Mucosa of stomach (tissue), 1 donor: Measurements from ENCODE around the gene KRTAP20-4.

Source experiments
- H3K27me3 ChIP-seq: one replicate; pipeline ENCODE4 v1.7.0; 2013; ENCODE audit warnings: mild to moderate bottlenecking, low read length; ENCODE audit not compliant: control insufficient read depth, insufficient read depth
- H3K36me3 ChIP-seq: one replicate; pipeline ENCODE4 v1.7.0; 2013; ENCODE audit warnings: low read length; ENCODE audit not compliant: control insufficient read depth, insufficient read depth
- H3K4me1 ChIP-seq: one replicate; pipeline ENCODE4 v1.7.0; 2013; ENCODE audit warnings: mild to moderate bottlenecking, low read length; ENCODE audit not compliant: control insufficient read depth, insufficient read depth
- H3K4me3 ChIP-seq: one replicate; pipeline ENCODE4 v1.7.0; 2013; ENCODE audit warnings: low read length
- H3K9ac ChIP-seq: one replicate; pipeline ENCODE4 v1.7.0; 2013; ENCODE audit warnings: mild to moderate bottlenecking, low read length, moderate library complexity
- H3K9me3 ChIP-seq: one replicate; pipeline ENCODE4 v1.7.0; 2013; ENCODE audit warnings: mild to moderate bottlenecking, low read length, moderate library complexity; ENCODE audit not compliant: control insufficient read depth
- donor health status: Pancreatic carcinoma.

The KRTAP20-4 gene

GRCh38 chr21:30616125-30616524 lies 4.3 kb upstream of the KRTAP20-4 start, which contains the start of gene KRTAP20-1:
Gene KRTAP20-1 (plus strand): TSS chr21:30616425. CDS start chr21:30616455, 30 bp downstream.
- H3K36me3 ChIP-seq, result no peaks in the 10 kb centered on the region
- no peaks in the 10 kb centered on the region for H3K4me1 ChIP-seq
- H3K9me3 ChIP-seq, result no peaks in the 10 kb centered on the region
- H3K27me3 ChIP-seq, result no peaks in the 10 kb centered on the region
- H3K4me3 ChIP-seq, result no peak within 1 kb of the TSS
- no peak within 1 kb of the TSS for H3K9ac ChIP-seq

GRCh38 chr21:30620080-30620479 lies 347 bp upstream of the KRTAP20-4 start:
- no peak overlapping the region for H3K9ac ChIP-seq
- H3K4me3 ChIP-seq, result no peak overlapping the region
- no peaks in the 10 kb centered on the region for H3K36me3 ChIP-seq
- no peaks in the 10 kb centered on the region for H3K9me3 ChIP-seq
- no peaks in the 10 kb centered on the region for H3K4me1 ChIP-seq
- no peaks in the 10 kb centered on the region for H3K27me3 ChIP-seq

- Histone ChIP-seq H3K9me3 (no peaks in the 10 kb centered on the region), H3K36me3 (no peaks in the 10 kb centered on the region), H3K4me1 (no peaks in the 10 kb centered on the region), H3K27me3 (no peaks in the 10 kb centered on the region), H3K9ac (no peak overlapping the region), H3K4me3 (no peak overlapping the region)
Observed at GRCh38 chr21:30623362-30623761, 2.9 kb downstream of the KRTAP20-4 start.

- Histone ChIP-seq H3K4me3 (no peak overlapping the region), H3K36me3 (no peaks in the 10 kb centered on the region), H3K27me3 (no peaks in the 10 kb centered on the region), H3K9ac (no peak overlapping the region), H3K4me1 (no peaks in the 10 kb centered on the region), H3K9me3 (no peaks in the 10 kb centered on the region)
Observed at GRCh38 chr21:30625449-30626165, 5.2 kb downstream of the KRTAP20-4 start.

GRCh38 chr21:30628109-30628508 lies 7.7 kb downstream of the KRTAP20-4 start:
- H3K4me1 ChIP-seq, result no peaks in the 10 kb centered on the region
- no peak overlapping the region for H3K4me3 ChIP-seq
- H3K27me3 ChIP-seq, result no peaks in the 10 kb centered on the region
- H3K9me3 ChIP-seq, result no peaks in the 10 kb centered on the region
- no peaks in the 10 kb centered on the region for H3K36me3 ChIP-seq
- H3K9ac ChIP-seq, result no peak overlapping the region

GRCh38 chr21:30629200-30629599 lies 8.8 kb downstream of the KRTAP20-4 start:
- H3K4me3 ChIP-seq, result no peak overlapping the region
- H3K27me3 ChIP-seq, result no peaks in the 10 kb centered on the region
- no peaks in the 10 kb centered on the region for H3K36me3 ChIP-seq
- H3K4me1 ChIP-seq, result no peaks in the 10 kb centered on the region
- no peaks in the 10 kb centered on the region for H3K9me3 ChIP-seq
- no peak overlapping the region for H3K9ac ChIP-seq

- Histone ChIP-seq H3K9ac (no peak within 1 kb of the TSS), H3K27me3 (no peaks in the 10 kb centered on the region), H3K9me3 (no peaks in the 10 kb centered on the region), H3K4me3 (no peak within 1 kb of the TSS), H3K4me1 (no peaks in the 10 kb centered on the region), H3K36me3 (no peaks in the 10 kb centered on the region)
Observed at GRCh38 chr21:30634906-30635305, 14.5 kb downstream of the KRTAP20-4 start, which contains the start of gene KRTAP20-2. Gene KRTAP20-2 (plus strand): TSS chr21:30635206. CDS start chr21:30635264, 58 bp downstream.

GRCh38 chr21:30638686-30639085 lies 18.3 kb downstream of the KRTAP20-4 start:
- H3K36me3 ChIP-seq, result no peaks in the 10 kb centered on the region
- no peaks in the 10 kb centered on the region for H3K4me1 ChIP-seq
- no peak overlapping the region for H3K9ac ChIP-seq
- H3K27me3 ChIP-seq, result no peaks in the 10 kb centered on the region
- no peaks in the 10 kb centered on the region for H3K9me3 ChIP-seq
- no peak overlapping the region for H3K4me3 ChIP-seq

GRCh38 chr21:30642564-30642963 lies 22.1 kb downstream of the KRTAP20-4 start, which contains the start of gene KRTAP20-3:
Gene KRTAP20-3 (plus strand): TSS chr21:30642864.
- no peaks in the 10 kb centered on the region for H3K27me3 ChIP-seq
- H3K36me3 ChIP-seq, result no peaks in the 10 kb centered on the region
- H3K9me3 ChIP-seq, result no peaks in the 10 kb centered on the region
- no peaks in the 10 kb centered on the region for H3K4me1 ChIP-seq
- no peak within 1 kb of the TSS for H3K9ac ChIP-seq
- no peak within 1 kb of the TSS for H3K4me3 ChIP-seq

- H3K27me3 ChIP-seq, result no peaks in the 10 kb centered on the region
- H3K4me3 ChIP-seq, result no peak overlapping the region
- H3K36me3 ChIP-seq, result no peaks in the 10 kb centered on the region
- no peak overlapping the region for H3K9ac ChIP-seq
- no peaks in the 10 kb centered on the region for H3K9me3 ChIP-seq
- no peaks in the 10 kb centered on the region for H3K4me1 ChIP-seq
Observed at GRCh38 chr21:30646904-30647414, 26.5 kb downstream of the KRTAP20-4 start.

GRCh38 chr21:30652891-30653290 lies 32.5 kb downstream of the KRTAP20-4 start:
- Histone ChIP-seq H3K27me3 (no peaks in the 10 kb centered on the region), H3K36me3 (no peaks in the 10 kb centered on the region), H3K9me3 (no peaks in the 10 kb centered on the region), H3K4me1 (no peaks in the 10 kb centered on the region), H3K9ac (no peak overlapping the region), H3K4me3 (no peak overlapping the region)

- H3K4me1 ChIP-seq, result no peaks in the 10 kb centered on the region
- H3K36me3 ChIP-seq, result no peaks in the 10 kb centered on the region
- no peaks in the 10 kb centered on the region for H3K27me3 ChIP-seq
- H3K9ac ChIP-seq, result no peak overlapping the region
- H3K9me3 ChIP-seq, result no peaks in the 10 kb centered on the region
- H3K4me3 ChIP-seq, result no peak overlapping the region
Observed at GRCh38 chr21:30668776-30669175, 48.3 kb downstream of the KRTAP20-4 start.
